MCF 10A (cell line): ENCODE data around the gene VSTM2B. TPM values are rescaled to one million over a fixed set of nuclear protein-coding genes. Genes with fewer than 3 reads are reported as not detected.

Source experiments
- BruUV-seq: library from RNA; stranded (reverse); fragments of 400-500 nt; replicated peaks from 2 replicates; lab custom pipeline; 2021; lab: Mats Ljungman, UMichigan
- CTCF ChIA-PET: fragments of 300-600 bp; sonication (Branson Sonifier 250); formaldehyde crosslinking; extraction: SDS; loops from one replicate; lab custom pipeline; 2021; ENCODE audit warnings: antibody characterized with exemption, inconsistent platforms; lab: Yijun Ruan, JAX
- POLR2A ChIA-PET: fragments of 300-600, 350-650 bp; sonication (Branson Sonifier 250); formaldehyde crosslinking; extraction: SDS; loops from one replicate; lab custom pipeline; 2020; ENCODE audit warnings: antibody characterized with exemption, inconsistent platforms; lab: Yijun Ruan, JAX
- DNase-seq: peaks from one replicate; pipeline ENCODE4 v3.0.0-alpha.2; 2018; ENCODE audit not compliant: unreplicated experiment
- H3K27ac Mint-ChIP-seq: one replicate; pipeline ENCODE4 v1.8.0; 2022; ENCODE audit warnings: mild to moderate bottlenecking, low read depth, mixed read lengths; ENCODE audit not compliant: unreplicated experiment
- H3K27me3 Mint-ChIP-seq: one replicate; pipeline ENCODE4 v1.8.0; 2022; ENCODE audit warnings: mixed read lengths; ENCODE audit not compliant: insufficient read depth, unreplicated experiment
- H3K36me3 Mint-ChIP-seq: one replicate; pipeline ENCODE4 v1.8.0; 2022; ENCODE audit warnings: mild to moderate bottlenecking, moderate library complexity, mixed read lengths; ENCODE audit not compliant: insufficient read depth, unreplicated experiment
- H3K4me1 Mint-ChIP-seq: one replicate; pipeline ENCODE4 v1.8.0; 2022; ENCODE audit warnings: mixed read lengths; ENCODE audit not compliant: insufficient read depth, unreplicated experiment
- H3K4me3 Mint-ChIP-seq: one replicate; pipeline ENCODE4 v1.8.0; 2022; ENCODE audit warnings: mild to moderate bottlenecking, moderate library complexity, mixed read lengths; ENCODE audit not compliant: unreplicated experiment
- H3K9me3 Mint-ChIP-seq: one replicate; pipeline ENCODE4 v1.8.0; 2022; ENCODE audit warnings: mixed read lengths; ENCODE audit not compliant: unreplicated experiment
- CTCF ChIP-seq: fragments of 200-600 bp; IDR thresholded peaks from one replicate; pipeline ENCODE4 v1.8.0; 2022; ENCODE audit warnings: antibody characterized with exemption, mild to moderate bottlenecking; ENCODE audit not compliant: unreplicated experiment
- intact Hi-C: fragments of 100-400 bp; cut with micrococcal nuclease; formaldehyde crosslinking; loops from 2 replicates; pipeline ENCODE4 v1.14.1; 2022
- total RNA-seq: library from RNA; stranded (reverse); gene quantifications from 2 replicates; pipeline ENCODE4 v1.2.3, GENCODE V29; 2022

Gene VSTM2B
- total RNA-seq, 1 experiment from 2014 or later: not detected

- Mint-ChIP-seq H3K4me3 (no peak overlapping the region), H3K9me3 (peaks cover 9% of the 10 kb centered on the region), H3K4me1 (no peaks in the 10 kb centered on the region), H3K27ac (no peak overlapping the region), H3K27me3 (no peaks in the 10 kb centered on the region), H3K36me3 (peaks cover 12% of the 10 kb centered on the region)
- TF ChIP-seq CTCF: no peak
- BruUV-seq: no TSS peak
- ChIA-PET POLR2A (no interaction called here), CTCF (no interaction called here)
- intact Hi-C loops: no loop called here
- no peak for DNase-seq
Observed at GRCh38 chr19:29529646-29530539, 4.1 kb downstream of the VSTM2B start.

- no peak for TF ChIP-seq CTCF
- no TSS peak for BruUV-seq
- H3K27me3 Mint-ChIP-seq: no peaks in the 10 kb centered on the region
- DNase-seq: no peak
- POLR2A ChIA-PET: no interaction called here
- H3K36me3 Mint-ChIP-seq: peaks cover 12% of the 10 kb centered on the region
- H3K9me3 Mint-ChIP-seq: peaks cover 9% of the 10 kb centered on the region
- intact Hi-C loops: no loop called here
- no peak overlapping the region for H3K4me3 Mint-ChIP-seq
- H3K27ac Mint-ChIP-seq: no peak overlapping the region
- no peaks in the 10 kb centered on the region for H3K4me1 Mint-ChIP-seq
- CTCF ChIA-PET: no interaction called here
Observed at GRCh38 chr19:29530540-29531457, 5.0 kb downstream of the VSTM2B start.

- Mint-ChIP-seq H3K4me1 (no peaks in the 10 kb centered on the region), H3K27ac (no peak overlapping the region), H3K9me3 (peaks cover 14% of the 10 kb centered on the region), H3K4me3 (no peak overlapping the region), H3K27me3 (no peaks in the 10 kb centered on the region), H3K36me3 (peaks cover 12% of the 10 kb centered on the region)
- DNase-seq: no peak
- ChIA-PET POLR2A (no interaction called here), CTCF (no interaction called here)
- intact Hi-C loops: no loop called here
- no peak for TF ChIP-seq CTCF
- BruUV-seq: no TSS peak
Observed at GRCh38 chr19:29531458-29532025, 5.7 kb downstream of the VSTM2B start.

- TF ChIP-seq CTCF: no peak
- no TSS peak for BruUV-seq
- DNase-seq: no peak
- intact Hi-C loops: no loop called here
- no peak overlapping the region for H3K4me3 Mint-ChIP-seq
- ChIA-PET POLR2A (no interaction called here), CTCF (no interaction called here)
- no peak overlapping the region for H3K27ac Mint-ChIP-seq
- H3K4me1 Mint-ChIP-seq: no peaks in the 10 kb centered on the region
- no peaks in the 10 kb centered on the region for H3K27me3 Mint-ChIP-seq
- H3K9me3 Mint-ChIP-seq: peaks cover 16% of the 10 kb centered on the region
- H3K36me3 Mint-ChIP-seq: peaks cover 12% of the 10 kb centered on the region
Observed at GRCh38 chr19:29532097-29532496, 6.3 kb downstream of the VSTM2B start.
